ENCODE measurements around the gene RPS6KL1. TPM values are rescaled to one million over a fixed set of nuclear protein-coding genes. Genes with fewer than 3 reads are reported as not detected.
A peak's percentile ranks its signal among the peaks of the same experiment; 100 is the strongest.

Gene RPS6KL1
- total RNA-seq, 1 donor from 2014 or later, result 6.4 TPM

DNA sequence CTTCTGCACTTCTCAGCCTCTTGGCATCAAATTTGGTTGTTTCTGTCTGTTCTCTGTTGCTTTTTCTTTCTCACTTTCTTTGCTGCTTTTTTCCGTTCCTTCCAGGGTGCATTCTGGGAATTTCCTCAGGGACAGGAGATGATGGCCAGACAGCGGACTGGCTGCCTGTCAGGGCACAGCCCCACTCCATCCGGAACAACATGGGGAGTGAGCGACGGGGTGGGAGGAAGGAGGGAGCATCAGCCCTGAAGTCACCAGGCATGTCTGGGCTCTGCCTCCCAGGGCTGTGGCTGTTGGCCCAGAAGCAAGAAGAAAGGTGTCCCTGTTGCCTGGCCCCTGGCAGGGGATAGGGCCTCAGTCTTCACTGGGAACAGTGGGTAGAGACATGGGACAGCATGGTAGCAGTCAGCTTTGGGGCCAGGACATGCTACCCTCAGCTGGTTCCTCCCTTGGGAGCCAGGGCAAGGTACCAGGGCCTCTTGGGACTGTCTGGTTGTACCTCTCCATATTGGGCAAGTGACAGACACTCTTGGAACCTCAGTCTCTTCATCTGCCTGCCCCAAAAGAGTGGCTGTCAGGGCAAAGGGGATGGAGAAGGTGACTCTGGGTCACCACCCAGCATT, 23.7 kb upstream of the RPS6KL1 start:
- Mint-ChIP-seq H3K27me3 (ENCODE audit: insufficient read depth, low read depth) (peaks cover 10% of the 10 kb centered on the region), H3K27ac (peak overlapping the region; percentile 4), H3K4me1 (peaks cover 16% of the 10 kb centered on the region), H3K36me3 (no peaks in the 10 kb centered on the region), H3K4me3 (no peak overlapping the region), H3K9me3 (no peaks in the 10 kb centered on the region)
- no peaks in the 10 kb centered on the region for H4K20me1 ChIP-seq (ENCODE audit: low read depth)
- DNase-seq (ENCODE audit: low spot score), result no peak
- no peak overlapping the region for H3K27ac ChIP-seq
- no peaks in the 10 kb centered on the region for H3K36me3 ChIP-seq
- H3K4me2 ChIP-seq, result no peak overlapping the region
- TF ChIP-seq EZH2phosphoT487 (IDR thresholded peaks at IDR 0.05), result no peak
- TF ChIP-seq EZH2 (IDR thresholded peaks at IDR 0.05), result no peak
- TF ChIP-seq, protein P1, sequence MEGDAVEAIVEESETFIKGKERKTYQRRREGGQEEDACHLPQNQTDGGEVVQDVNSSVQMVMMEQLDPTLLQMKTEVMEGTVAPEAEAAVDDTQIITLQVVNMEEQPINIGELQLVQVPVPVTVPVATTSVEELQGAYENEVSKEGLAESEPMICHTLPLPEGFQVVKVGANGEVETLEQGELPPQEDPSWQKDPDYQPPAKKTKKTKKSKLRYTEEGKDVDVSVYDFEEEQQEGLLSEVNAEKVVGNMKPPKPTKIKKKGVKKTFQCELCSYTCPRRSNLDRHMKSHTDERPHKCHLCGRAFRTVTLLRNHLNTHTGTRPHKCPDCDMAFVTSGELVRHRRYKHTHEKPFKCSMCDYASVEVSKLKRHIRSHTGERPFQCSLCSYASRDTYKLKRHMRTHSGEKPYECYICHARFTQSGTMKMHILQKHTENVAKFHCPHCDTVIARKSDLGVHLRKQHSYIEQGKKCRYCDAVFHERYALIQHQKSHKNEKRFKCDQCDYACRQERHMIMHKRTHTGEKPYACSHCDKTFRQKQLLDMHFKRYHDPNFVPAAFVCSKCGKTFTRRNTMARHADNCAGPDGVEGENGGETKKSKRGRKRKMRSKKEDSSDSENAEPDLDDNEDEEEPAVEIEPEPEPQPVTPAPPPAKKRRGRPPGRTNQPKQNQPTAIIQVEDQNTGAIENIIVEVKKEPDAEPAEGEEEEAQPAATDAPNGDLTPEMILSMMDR (IDR thresholded peaks at IDR 0.05), result no peak
- H3K79me2 ChIP-seq (ENCODE audit: low read depth), result no peaks in the 10 kb centered on the region
- peaks cover 6% of the 10 kb centered on the region for H3K4me1 ChIP-seq
- no peaks in the 10 kb centered on the region for H3K27me3 ChIP-seq
- H2AFZ ChIP-seq (replicated peaks), result peak overlapping the region; percentile 81
- peaks cover 9% of the 10 kb centered on the region for H3F3A ChIP-seq (ENCODE audit: low read depth)
- no peak overlapping the region for H3K4me3 ChIP-seq
- no peak overlapping the region for H3K9ac ChIP-seq
- no peaks in the 10 kb centered on the region for H3K9me3 ChIP-seq (ENCODE audit: low read depth)

DNA sequence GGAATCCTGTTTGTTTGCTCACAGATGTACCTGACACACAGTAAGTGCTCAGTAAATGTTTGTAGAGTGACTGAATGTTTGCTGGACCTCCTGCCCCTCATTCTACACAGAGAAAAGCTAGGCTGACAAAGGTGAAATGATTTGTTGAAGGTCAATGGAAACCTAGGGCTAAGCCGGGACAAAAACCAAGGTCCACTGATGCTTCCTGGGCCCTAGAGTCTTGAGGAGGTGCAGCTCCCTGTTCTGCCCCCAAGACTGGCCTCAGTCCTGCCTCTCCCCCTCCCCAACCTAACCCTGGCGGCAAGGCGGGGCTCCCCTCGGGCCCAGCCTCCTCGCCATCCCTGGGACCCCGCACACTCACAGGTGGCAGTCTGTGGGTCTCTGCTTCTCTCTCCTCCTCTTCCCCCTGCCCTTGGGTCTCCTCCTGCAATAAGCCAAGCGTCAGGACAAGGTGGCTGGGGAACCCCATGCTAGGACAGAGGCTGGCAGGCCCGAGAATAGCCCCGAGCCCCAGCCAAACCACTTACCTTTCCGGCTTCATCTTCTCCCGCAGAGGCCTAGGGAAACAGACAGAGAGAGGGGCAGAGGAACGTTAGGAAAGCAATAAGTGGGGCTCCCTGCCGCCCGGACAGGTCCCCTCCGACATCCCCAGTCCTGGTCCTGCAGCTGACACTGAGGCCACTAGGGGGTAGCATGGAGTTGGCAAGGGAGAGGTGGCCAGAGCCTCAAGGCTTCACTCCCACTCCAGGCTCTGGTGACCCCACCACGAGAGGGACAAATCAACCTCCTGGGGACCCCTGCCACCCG, 23.0 kb upstream of the RPS6KL1 start:
- Histone ChIP-seq H3K9me3 (ENCODE audit: low read depth) (no peaks in the 10 kb centered on the region), H3K27ac (no peak overlapping the region), H3K4me1 (no peaks in the 10 kb centered on the region), H4K20me1 (ENCODE audit: low read depth) (no peaks in the 10 kb centered on the region), H3F3A (ENCODE audit: low read depth) (peaks cover 9% of the 10 kb centered on the region), H3K27me3 (no peaks in the 10 kb centered on the region), H3K4me2 (peak overlapping the region; percentile 28), H3K4me3 (no peak overlapping the region), H3K36me3 (no peaks in the 10 kb centered on the region), H2AFZ (replicated peaks) (peak overlapping the region; percentile 81), H3K79me2 (ENCODE audit: low read depth) (no peaks in the 10 kb centered on the region), H3K9ac (no peak overlapping the region)
- Mint-ChIP-seq H3K27me3 (ENCODE audit: insufficient read depth, low read depth) (peaks cover 8% of the 10 kb centered on the region), H3K36me3 (no peaks in the 10 kb centered on the region), H3K4me3 (peak overlapping the region; percentile 50), H3K27ac (peak overlapping the region; percentile 75), H3K9me3 (no peaks in the 10 kb centered on the region), H3K4me1 (peaks cover 16% of the 10 kb centered on the region)
- TF ChIP-seq, protein P1 (IDR thresholded peaks at IDR 0.05), result peak; percentile 92
- TF ChIP-seq EZH2 (IDR thresholded peaks at IDR 0.05), result no peak
- peak; percentile 86 for DNase-seq (ENCODE audit: low spot score)

DNA sequence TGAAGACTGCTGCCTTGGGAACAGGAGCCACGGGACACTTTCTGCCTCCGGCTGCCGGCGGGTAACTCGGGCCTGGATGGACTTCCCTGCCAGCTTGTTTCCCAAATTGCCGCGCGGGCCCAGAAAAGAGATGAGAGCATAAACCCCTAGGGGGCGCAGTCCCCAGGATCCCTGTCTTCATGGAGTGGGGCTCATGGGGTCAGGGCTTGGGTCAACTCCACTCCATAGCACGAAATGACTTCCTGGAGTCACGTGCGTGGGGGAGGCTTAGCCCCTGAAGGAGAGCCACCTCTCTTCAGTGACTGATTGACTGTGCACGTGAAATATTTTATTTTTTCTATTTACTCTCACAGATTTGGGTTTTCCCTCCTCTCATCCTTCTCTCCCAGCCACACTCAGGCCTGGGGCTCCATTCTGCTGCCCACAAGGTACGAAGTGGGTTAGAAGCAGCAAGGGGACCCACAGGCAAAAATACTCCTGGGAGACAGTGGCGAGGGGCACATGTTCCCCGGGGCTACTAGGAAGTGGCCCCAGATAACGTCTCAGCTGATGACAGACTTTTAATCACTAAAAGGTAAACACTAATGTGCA, 22.3 kb upstream of the RPS6KL1 start:
- no peak overlapping the region for H3K9ac ChIP-seq

More for the DNA sequence above, 22.3 kb upstream of the RPS6KL1 start:
- H2AFZ ChIP-seq (replicated peaks), result no peak overlapping the region
- H3K36me3 ChIP-seq, result no peaks in the 10 kb centered on the region
- Mint-ChIP-seq H3K4me3 (no peak overlapping the region), H3K36me3 (no peaks in the 10 kb centered on the region), H3K9me3 (no peaks in the 10 kb centered on the region), H3K27ac (no peak overlapping the region), H3K4me1 (peaks cover 15% of the 10 kb centered on the region), H3K27me3 (ENCODE audit: insufficient read depth, low read depth) (peaks cover 5% of the 10 kb centered on the region)
- peak; percentile 79 for DNase-seq (ENCODE audit: low spot score)
- peaks cover 9% of the 10 kb centered on the region for H3F3A ChIP-seq (ENCODE audit: low read depth)
- H3K79me2 ChIP-seq (ENCODE audit: low read depth), result no peaks in the 10 kb centered on the region
- no peaks in the 10 kb centered on the region for H3K27me3 ChIP-seq
- no peaks in the 10 kb centered on the region for H3K4me1 ChIP-seq
- H4K20me1 ChIP-seq (ENCODE audit: low read depth), result no peaks in the 10 kb centered on the region
- H3K9me3 ChIP-seq (ENCODE audit: low read depth), result no peaks in the 10 kb centered on the region
- no peak overlapping the region for H3K4me2 ChIP-seq
- no peak overlapping the region for H3K27ac ChIP-seq
- H3K4me3 ChIP-seq, result no peak overlapping the region
- TF ChIP-seq, protein P1 (IDR thresholded peaks at IDR 0.05), result peak; percentile 73
- no peak for TF ChIP-seq EZH2phosphoT487 (IDR thresholded peaks at IDR 0.05)

All from neural progenitor cell (in vitro differentiated cells).